Measurements from ENCODE around the gene SP2. TPM values are rescaled to one million over a fixed set of nuclear protein-coding genes. Genes with fewer than 3 reads are reported as not detected.
A peak's percentile ranks its signal among the peaks of the same experiment; 100 is the strongest.
"Not testable (repeated sequence)": the region's sequence is repeated elsewhere in the genome, so short reads cannot be mapped to it uniquely, and the experiment has no call there.

The SP2 gene
- total RNA-seq, 1 donor from 2014 or later: 1.6 TPM

DNA sequence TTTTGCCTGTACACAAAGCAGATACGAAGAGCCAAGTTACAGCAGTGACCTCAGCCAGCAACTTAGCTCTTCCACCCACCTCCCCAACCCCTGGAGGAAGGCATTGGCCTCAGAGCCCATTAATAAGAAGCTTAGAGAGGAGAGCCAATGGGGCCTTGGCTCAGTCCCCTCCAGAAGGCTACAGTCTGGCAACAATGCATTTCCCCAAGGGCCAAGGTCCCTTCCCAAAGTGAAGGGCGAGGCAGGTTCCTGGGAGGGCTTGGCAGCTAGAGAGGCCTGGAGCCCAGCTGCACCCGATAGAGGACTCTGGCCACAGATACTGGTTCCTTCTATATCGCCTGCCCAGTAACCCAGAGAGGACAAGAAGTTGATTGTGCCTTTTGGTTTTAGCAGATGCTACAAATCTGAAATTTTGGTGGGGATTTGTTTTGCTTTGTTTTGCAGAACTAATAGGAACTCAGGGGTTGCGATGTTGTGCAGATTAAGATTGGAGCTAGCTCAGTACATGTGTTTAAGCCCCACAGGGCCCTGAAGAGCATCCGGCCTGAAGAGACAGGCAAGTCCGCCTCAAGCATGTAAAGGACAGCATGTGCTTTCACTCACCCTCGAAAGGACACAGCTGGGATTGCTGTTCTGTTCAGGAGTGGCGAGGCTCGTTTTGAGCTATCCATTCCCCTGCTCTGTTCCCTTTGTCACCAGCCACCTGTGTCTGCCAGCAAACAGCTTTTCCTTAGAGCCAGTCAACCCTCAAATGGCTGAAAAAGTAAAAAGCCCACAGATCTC lies 33.4 kb downstream of the SP2 start:
- DNase-seq (ENCODE audit: low spot score): no peak
- Mint-ChIP-seq H3K9me3 (no peaks in the 10 kb centered on the region), H3K27ac (no peak overlapping the region), H3K4me3 (no peak overlapping the region), H3K27me3 (ENCODE audit: insufficient read depth, low read depth) (no peaks in the 10 kb centered on the region), H3K36me3 (peaks cover 15% of the 10 kb centered on the region), H3K4me1 (peaks cover 5% of the 10 kb centered on the region)
- TF ChIP-seq EZH2 (IDR thresholded peaks at IDR 0.05): no peak
- TF ChIP-seq, protein P1, sequence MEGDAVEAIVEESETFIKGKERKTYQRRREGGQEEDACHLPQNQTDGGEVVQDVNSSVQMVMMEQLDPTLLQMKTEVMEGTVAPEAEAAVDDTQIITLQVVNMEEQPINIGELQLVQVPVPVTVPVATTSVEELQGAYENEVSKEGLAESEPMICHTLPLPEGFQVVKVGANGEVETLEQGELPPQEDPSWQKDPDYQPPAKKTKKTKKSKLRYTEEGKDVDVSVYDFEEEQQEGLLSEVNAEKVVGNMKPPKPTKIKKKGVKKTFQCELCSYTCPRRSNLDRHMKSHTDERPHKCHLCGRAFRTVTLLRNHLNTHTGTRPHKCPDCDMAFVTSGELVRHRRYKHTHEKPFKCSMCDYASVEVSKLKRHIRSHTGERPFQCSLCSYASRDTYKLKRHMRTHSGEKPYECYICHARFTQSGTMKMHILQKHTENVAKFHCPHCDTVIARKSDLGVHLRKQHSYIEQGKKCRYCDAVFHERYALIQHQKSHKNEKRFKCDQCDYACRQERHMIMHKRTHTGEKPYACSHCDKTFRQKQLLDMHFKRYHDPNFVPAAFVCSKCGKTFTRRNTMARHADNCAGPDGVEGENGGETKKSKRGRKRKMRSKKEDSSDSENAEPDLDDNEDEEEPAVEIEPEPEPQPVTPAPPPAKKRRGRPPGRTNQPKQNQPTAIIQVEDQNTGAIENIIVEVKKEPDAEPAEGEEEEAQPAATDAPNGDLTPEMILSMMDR (IDR thresholded peaks at IDR 0.05): no peak
- TF ChIP-seq EZH2phosphoT487 (IDR thresholded peaks at IDR 0.05): no peak
- H4K20me1 ChIP-seq (ENCODE audit: low read depth): no peaks in the 10 kb centered on the region
- H2AFZ ChIP-seq (replicated peaks): no peak overlapping the region
- no peaks in the 10 kb centered on the region for H3K9me3 ChIP-seq (ENCODE audit: low read depth)
- H3K27me3 ChIP-seq: no peaks in the 10 kb centered on the region
- no peak overlapping the region for H3K4me2 ChIP-seq
- H3K4me3 ChIP-seq: no peak overlapping the region
- H3F3A ChIP-seq (ENCODE audit: low read depth): no peaks in the 10 kb centered on the region
- H3K79me2 ChIP-seq (ENCODE audit: low read depth): no peaks in the 10 kb centered on the region
- no peak overlapping the region for H3K27ac ChIP-seq
- H3K4me1 ChIP-seq: no peaks in the 10 kb centered on the region
- no peaks in the 10 kb centered on the region for H3K36me3 ChIP-seq
- H3K9ac ChIP-seq: no peak overlapping the region

DNA sequence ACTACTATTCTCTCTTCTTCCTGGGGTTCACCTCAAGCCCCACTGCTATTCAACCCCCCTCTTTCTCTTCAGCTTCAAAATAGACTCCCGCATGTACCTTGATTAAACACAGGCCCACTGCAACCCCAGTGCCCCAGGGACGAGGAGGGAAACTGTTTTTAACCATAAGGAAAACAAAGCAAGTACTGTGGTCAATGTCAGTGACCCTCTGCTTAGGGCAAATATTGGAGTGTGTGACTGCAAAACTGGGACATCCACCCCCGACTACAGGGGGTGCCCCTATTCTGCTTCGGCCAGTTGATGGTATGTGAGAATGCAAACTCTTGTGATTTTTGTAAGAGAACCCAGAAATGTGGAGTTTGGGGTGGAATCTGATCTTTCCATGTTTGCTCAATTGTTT lies 35.8 kb downstream of the SP2 start:
- TF ChIP-seq EZH2phosphoT487 (IDR thresholded peaks at IDR 0.05) (no peak), EZH2 (IDR thresholded peaks at IDR 0.05) (no peak)
- TF ChIP-seq, protein P1 (IDR thresholded peaks at IDR 0.05): no peak
- Mint-ChIP-seq H3K27me3 (ENCODE audit: insufficient read depth, low read depth) (peaks cover 4% of the 10 kb centered on the region), H3K36me3 (peaks cover 6% of the 10 kb centered on the region), H3K9me3 (no peaks in the 10 kb centered on the region), H3K27ac (peak overlapping the region; percentile 3), H3K4me3 (no peak overlapping the region), H3K4me1 (no peaks in the 10 kb centered on the region)
- Histone ChIP-seq H3K27me3 (no peaks in the 10 kb centered on the region), H3K4me3 (no peak overlapping the region), H3K9ac (no peak overlapping the region), H3K4me1 (no peaks in the 10 kb centered on the region), H3K27ac (no peak overlapping the region), H3K36me3 (no peaks in the 10 kb centered on the region), H4K20me1 (ENCODE audit: low read depth) (no peaks in the 10 kb centered on the region), H3F3A (ENCODE audit: low read depth) (no peaks in the 10 kb centered on the region), H3K79me2 (ENCODE audit: low read depth) (no peaks in the 10 kb centered on the region), H3K4me2 (no peak overlapping the region), H2AFZ (replicated peaks) (no peak overlapping the region), H3K9me3 (ENCODE audit: low read depth) (no peaks in the 10 kb centered on the region)
- DNase-seq (ENCODE audit: low spot score): no peak

DNA sequence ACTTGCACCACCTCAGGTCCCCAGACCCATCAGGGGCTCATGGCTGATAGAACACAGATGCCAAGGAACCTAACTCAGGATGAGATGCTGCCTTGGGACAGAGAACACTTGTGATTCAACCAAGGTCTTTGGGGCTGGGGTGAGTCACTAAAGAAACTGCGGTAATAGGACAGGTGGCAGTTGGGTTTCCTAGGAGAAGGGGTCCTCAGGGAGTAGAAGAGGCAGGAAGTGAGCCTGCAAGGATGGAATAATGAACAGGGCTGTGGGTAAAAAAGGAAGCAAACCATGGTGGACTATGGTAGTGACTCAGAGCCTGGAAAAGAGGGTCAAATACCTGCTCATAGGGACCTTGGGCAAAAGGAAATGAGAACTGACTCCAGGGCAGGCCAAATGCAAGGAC lies 38.8 kb downstream of the SP2 start:
- Histone ChIP-seq H3K9ac (no peak overlapping the region), H3K27ac (no peak overlapping the region), H4K20me1 (ENCODE audit: low read depth) (no peaks in the 10 kb centered on the region), H3F3A (ENCODE audit: low read depth) (no peaks in the 10 kb centered on the region), H2AFZ (replicated peaks) (no peak overlapping the region), H3K4me1 (no peaks in the 10 kb centered on the region), H3K4me3 (no peak overlapping the region), H3K79me2 (ENCODE audit: low read depth) (no peaks in the 10 kb centered on the region), H3K27me3 (no peaks in the 10 kb centered on the region), H3K36me3 (no peaks in the 10 kb centered on the region), H3K9me3 (ENCODE audit: low read depth) (no peaks in the 10 kb centered on the region), H3K4me2 (no peak overlapping the region)
- Mint-ChIP-seq H3K4me1 (no peaks in the 10 kb centered on the region), H3K27ac (peak overlapping the region; percentile 8), H3K36me3 (no peaks in the 10 kb centered on the region), H3K9me3 (no peaks in the 10 kb centered on the region), H3K27me3 (ENCODE audit: insufficient read depth, low read depth) (peaks cover 4% of the 10 kb centered on the region), H3K4me3 (no peak overlapping the region)
- DNase-seq (ENCODE audit: low spot score): no peak
- TF ChIP-seq EZH2 (IDR thresholded peaks at IDR 0.05): no peak
- no peak for TF ChIP-seq EZH2phosphoT487 (IDR thresholded peaks at IDR 0.05)
- TF ChIP-seq, protein P1 (IDR thresholded peaks at IDR 0.05): no peak

DNA sequence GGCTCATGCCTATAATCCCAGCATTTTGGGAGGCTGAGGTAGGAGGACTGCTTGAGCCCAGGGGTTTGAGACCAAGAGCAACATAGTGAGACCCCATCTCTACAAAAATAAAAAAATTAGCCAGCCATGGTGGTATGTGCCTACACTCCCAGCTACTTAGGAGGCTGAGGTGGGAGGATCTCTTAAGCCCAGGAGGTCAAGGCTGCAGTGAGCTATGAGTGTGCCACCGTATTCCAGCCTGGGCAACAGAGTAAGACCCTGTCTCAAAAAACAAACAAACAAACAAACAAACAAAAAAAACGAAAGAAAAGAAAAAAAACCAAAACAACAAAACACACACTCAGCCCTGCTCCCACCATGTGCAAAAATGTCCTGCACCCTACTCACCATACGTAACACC lies 39.4 kb downstream of the SP2 start:
- H4K20me1 ChIP-seq (ENCODE audit: low read depth); H3K9ac ChIP-seq; H3K27ac ChIP-seq; H3K79me2 ChIP-seq (ENCODE audit: low read depth); H3K4me3 Mint-ChIP-seq; H2AFZ ChIP-seq (replicated peaks); H3K27ac Mint-ChIP-seq; H3K9me3 Mint-ChIP-seq; H3K4me1 ChIP-seq; H3K4me2 ChIP-seq; H3K36me3 Mint-ChIP-seq; H3K4me1 Mint-ChIP-seq; H3K36me3 ChIP-seq; H3K4me3 ChIP-seq; H3K27me3 ChIP-seq; DNase-seq (ENCODE audit: low spot score); H3F3A ChIP-seq (ENCODE audit: low read depth); H3K9me3 ChIP-seq (ENCODE audit: low read depth); H3K27me3 Mint-ChIP-seq (ENCODE audit: insufficient read depth, low read depth): not testable (repeated sequence)

Data from neural progenitor cell (in vitro differentiated cells).